22Rv1 (cell line): ENCODE data around the gene TCF7L1.

Experiments
- ZFX ChIP-seq: fragments of 450-650 bp; IDR thresholded peaks from 2 replicates; pipeline ENCODE4 v1.6.1; 2017; ENCODE audit warnings: antibody characterized with exemption, borderline replicate concordance
- TF ChIP-seq, protein P1 (sequence below): fragments of 450-650 bp; IDR thresholded peaks from 2 replicates; pipeline ENCODE4 v1.5.1; 2017; ENCODE audit warnings: mild to moderate bottlenecking

DNA sequence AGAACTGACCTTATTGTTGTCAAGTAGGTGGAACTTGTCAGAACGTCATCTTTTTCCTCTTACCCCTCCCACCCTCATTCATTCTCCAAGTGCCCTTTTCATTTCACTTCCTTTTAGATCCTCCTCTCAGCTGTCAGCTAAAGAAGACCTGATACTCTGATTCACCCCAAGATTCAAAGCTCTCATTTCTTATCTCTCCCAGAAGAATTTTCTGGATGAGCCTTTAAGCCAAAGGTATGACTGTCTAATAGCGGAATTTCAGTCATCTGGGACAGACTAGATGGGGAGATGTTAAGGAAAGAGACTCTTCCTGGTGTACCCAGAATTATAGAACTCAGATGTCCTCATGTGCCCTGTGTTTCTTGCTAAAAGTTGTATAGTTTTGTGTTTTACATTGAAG, 53.9 kb downstream of the TCF7L1 start:
- TF ChIP-seq, protein P1, sequence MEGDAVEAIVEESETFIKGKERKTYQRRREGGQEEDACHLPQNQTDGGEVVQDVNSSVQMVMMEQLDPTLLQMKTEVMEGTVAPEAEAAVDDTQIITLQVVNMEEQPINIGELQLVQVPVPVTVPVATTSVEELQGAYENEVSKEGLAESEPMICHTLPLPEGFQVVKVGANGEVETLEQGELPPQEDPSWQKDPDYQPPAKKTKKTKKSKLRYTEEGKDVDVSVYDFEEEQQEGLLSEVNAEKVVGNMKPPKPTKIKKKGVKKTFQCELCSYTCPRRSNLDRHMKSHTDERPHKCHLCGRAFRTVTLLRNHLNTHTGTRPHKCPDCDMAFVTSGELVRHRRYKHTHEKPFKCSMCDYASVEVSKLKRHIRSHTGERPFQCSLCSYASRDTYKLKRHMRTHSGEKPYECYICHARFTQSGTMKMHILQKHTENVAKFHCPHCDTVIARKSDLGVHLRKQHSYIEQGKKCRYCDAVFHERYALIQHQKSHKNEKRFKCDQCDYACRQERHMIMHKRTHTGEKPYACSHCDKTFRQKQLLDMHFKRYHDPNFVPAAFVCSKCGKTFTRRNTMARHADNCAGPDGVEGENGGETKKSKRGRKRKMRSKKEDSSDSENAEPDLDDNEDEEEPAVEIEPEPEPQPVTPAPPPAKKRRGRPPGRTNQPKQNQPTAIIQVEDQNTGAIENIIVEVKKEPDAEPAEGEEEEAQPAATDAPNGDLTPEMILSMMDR, result no peak
- TF ChIP-seq ZFX, result no peak
